Tibial nerve (tissue), 3 donors: ENCODE data around the gene ARL14EP.

Experiments used
- POLR2A ChIP-seq, 2 donors: fragments of 450-650 bp; IDR thresholded peaks; one replicate each; pipeline ENCODE4 v1.6.1; 2017; ENCODE audit warnings: antibody characterized with exemption in 2 of 2, mild to moderate bottlenecking in 2 of 2, moderate library complexity in 2 of 2
- TF ChIP-seq, protein P1 (sequence below), 5 experiments: fragments of 200-600 bp in 3 of 5; fragments of 450-650 bp in 2 of 5; sonication (generic) in 3 of 5; IDR thresholded peaks; one replicate each; pipeline ENCODE4 v1.5.1; 2016 to 2019; ENCODE audit warnings: antibody characterized with exemption in 5 of 5, mild to moderate bottlenecking in 3 of 5, moderate library complexity in 2 of 5

GRCh38 chr11:30329150-30329940, 6.4 kb downstream of the ARL14EP start:
- no peak for TF ChIP-seq POLR2A (IDR thresholded peaks at IDR 0.05)
- TF ChIP-seq, protein P1, sequence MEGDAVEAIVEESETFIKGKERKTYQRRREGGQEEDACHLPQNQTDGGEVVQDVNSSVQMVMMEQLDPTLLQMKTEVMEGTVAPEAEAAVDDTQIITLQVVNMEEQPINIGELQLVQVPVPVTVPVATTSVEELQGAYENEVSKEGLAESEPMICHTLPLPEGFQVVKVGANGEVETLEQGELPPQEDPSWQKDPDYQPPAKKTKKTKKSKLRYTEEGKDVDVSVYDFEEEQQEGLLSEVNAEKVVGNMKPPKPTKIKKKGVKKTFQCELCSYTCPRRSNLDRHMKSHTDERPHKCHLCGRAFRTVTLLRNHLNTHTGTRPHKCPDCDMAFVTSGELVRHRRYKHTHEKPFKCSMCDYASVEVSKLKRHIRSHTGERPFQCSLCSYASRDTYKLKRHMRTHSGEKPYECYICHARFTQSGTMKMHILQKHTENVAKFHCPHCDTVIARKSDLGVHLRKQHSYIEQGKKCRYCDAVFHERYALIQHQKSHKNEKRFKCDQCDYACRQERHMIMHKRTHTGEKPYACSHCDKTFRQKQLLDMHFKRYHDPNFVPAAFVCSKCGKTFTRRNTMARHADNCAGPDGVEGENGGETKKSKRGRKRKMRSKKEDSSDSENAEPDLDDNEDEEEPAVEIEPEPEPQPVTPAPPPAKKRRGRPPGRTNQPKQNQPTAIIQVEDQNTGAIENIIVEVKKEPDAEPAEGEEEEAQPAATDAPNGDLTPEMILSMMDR (IDR thresholded peaks at IDR 0.05), result no peak
